ENCODE data around the gene HNRNPU.

Gene HNRNPU

DNA sequence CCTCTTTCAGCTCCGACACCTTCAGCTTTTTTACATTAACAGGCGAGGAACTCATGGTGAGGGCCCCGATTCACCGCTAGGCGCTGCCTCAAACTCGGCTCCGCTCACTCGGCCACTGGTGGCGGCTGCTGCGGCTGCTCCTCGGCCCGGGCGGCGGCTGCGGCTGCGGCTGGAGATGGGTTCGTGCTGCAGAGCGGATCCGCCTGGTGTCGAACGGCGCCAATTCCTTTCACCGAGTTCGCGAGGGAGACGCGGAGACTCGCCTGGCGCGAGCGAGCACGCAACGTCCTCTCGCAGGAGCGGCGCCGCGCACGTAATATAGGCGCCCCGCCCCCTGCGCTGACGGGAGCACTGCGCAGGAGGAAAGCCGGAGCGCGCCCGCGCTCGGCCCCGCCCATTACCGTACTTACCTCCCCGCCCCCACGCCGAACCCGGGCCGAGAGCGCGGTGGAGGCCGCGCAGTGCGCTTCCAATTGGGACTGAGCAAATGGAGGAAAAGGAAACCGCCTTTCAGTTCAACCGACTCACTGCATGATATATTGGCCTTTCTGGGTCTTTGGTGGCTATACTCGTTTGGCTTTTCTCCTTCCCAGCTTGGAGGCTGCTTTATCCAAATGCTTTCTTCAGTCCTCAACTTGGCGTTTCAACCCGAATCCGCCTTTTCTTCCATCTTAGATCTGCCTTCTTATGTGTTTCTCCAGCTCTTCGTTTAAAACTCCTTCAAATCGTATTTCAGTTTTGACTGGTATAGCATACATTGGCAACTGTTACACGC lies at the start of gene HNRNPU:
HNRNPU (minus strand) TSS at position 291 of the 775 bp plus-strand sequence; CDS start at position 55, 236 bp downstream.
- DNase-seq (ENCODE audit: low read depth in 2 of 2, low spot score in 1 of 2): peak; percentile 88 to 92

DNA sequence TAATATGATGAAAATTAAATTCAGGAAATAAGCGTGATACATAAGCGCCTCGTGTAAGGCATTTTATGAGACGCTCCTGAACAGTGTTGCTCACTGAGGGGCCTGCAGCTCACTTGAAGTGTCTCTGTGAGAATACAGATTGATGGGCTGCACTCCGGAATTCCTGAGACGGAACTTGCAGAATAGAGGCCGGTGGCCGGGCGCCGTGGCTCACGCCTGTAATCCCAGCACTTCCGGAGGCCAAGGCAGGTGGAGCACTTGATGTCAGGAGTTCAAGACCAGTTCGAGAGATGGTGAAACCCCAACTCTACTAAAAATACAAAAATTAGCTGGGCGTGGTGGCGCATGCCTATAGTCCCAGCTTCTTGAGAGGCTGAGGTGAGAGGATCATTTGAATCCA lies 49.5 kb upstream of the HNRNPU start:
- DNase-seq (ENCODE audit: low read depth in 2 of 2, low spot score in 1 of 2): no peak

DNA sequence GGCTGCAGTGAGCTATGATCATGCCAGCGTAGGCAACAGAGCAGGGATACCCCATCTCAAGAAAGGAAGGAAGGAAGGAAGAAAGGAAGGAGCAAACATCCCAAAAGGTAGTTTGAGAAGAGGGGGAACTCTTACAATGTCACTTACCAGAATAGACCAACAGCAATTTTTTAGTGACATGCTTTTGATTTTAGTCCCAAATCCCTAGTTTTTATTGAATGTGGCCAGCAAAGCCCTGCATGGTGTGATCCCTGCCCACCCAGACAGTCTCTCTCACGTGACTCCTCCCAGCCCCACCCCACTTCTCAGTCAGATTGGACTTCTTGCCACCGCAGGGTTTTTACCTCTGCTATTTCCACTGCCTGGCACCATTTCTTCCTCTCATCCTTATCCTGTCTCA lies 39.8 kb upstream of the HNRNPU start:
- DNase-seq (ENCODE audit: low read depth in 2 of 2, low spot score in 1 of 2): no peak

DNA sequence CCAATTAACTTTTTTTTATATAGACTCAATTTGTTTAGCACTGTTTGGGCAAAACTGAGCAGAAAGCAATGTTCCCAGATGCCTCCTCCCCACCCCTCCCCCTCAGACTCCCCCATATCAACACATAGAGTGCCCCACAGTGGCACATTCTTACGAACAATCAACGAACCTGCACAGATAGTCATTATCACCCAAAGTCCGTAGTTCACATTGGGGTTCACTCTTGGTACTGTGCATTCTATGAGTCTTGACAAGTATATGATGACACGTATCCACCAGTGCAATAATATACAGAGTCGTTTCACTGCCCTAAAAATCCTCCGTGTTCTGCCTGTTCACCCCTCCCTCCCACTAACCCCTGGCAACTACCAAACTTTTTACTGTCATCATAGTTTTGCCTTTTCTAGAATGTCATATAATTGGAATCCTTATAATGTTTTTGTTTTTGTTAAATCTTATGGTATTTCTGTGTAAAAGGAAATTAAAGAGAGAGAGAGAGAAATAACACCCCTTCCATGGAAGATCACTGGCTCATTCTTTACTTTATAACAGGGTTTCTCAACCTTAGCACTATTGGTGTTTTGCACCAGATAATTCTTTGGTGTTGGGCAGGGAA lies 37.2 kb upstream of the HNRNPU start:
- no peak for DNase-seq (ENCODE audit: low read depth in 2 of 2, low spot score in 1 of 2)

DNA sequence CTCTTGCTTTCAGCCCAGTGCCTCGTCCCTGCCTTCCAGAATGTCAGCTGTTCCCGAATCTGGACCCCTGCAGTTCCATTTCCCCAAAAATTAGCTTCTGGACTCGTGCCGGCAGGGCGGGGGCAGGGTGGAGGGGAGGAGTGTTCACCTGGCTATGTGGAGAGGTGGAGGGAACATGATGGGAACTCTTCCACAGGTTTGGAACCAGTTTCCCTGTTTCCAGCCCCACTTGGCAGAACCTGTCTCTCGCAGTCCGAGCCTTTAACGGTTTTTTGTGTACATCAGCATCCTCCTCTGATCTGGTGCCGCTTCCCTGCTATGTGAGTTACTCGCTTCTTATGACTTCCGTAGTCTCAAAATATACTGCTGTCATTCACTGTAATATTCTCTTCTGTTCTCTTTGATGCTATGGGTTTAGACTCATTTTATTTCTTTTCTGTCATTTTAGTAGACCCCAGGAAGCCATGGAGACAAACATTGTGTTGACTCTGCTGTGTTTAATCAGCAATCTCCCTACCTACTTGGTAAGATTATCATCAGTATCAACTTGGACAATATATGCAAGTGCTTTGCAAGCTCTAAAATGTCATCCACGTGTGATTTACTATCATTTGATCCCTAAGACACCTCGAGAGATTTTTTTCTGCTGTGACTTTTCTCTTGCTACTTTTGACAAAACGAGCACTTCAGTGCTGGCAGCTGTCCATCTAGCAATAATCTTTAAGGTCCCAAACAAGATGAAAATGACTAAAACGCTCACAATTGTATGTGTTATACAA lies 33.3 kb upstream of the HNRNPU start:
- no peak for DNase-seq (ENCODE audit: low read depth in 2 of 2, low spot score in 1 of 2)

DNA sequence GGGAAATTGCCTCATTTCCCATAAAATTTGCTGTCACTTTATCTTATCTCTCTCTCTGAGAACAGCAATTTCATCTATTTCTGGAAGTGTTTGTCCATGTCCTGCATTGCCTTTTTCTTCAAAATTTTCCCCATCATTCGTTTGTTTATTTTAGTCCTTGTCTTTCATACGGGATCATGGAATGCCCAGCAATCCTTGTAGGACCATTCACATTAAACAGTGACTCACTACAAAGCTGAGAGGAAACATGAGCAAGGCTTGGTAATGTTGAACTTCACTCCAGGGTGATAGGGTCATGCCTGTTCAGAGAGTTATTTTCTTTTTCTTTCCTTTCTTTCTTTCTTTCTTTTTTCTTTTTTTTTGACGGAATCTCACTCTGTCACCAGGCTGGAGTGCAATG lies 32.2 kb upstream of the HNRNPU start:
- no peak for DNase-seq (ENCODE audit: low read depth in 2 of 2, low spot score in 1 of 2)

DNA sequence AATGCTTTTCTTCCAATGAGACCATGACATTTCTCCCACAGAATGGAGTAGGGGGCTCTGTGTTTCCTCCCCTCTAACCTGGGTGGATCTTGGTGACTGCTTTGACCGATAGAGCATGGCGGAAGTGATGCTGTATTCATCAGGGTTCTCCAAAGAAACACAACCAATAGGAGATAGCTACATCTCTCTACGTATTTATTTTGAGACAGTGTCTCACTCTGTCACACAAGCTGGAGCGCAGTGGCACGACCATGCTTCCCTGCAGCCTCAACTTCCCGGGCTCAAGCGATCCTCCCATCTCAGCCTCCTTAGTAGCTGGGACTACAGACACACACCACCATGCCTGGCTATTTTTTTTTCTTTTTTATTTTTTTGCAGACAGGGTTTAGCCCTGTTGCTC lies 29.5 kb upstream of the HNRNPU start:
- no peak for DNase-seq (ENCODE audit: low read depth in 2 of 2, low spot score in 1 of 2)

DNA sequence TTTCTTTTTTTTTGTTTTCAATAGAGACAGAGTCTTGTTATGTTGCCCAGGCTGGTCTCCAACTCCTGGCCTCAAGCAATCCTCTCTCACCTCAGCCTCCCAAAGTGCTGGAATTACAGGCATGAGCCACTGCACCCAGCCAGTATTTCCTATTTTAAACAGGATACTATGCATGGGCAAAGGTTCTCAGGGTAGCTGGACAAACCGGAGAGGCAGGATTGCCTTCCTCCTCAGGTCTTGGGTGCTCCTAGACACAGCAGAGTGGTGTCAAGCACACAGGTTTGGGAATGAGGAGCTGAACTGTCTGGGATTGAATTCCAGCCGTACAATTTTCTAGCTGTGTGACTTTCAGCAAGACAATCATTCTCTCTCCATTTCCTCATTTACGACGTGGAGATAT lies 22.9 kb upstream of the HNRNPU start:
- DNase-seq (ENCODE audit: low read depth in 2 of 2, low spot score in 1 of 2): no peak

DNA sequence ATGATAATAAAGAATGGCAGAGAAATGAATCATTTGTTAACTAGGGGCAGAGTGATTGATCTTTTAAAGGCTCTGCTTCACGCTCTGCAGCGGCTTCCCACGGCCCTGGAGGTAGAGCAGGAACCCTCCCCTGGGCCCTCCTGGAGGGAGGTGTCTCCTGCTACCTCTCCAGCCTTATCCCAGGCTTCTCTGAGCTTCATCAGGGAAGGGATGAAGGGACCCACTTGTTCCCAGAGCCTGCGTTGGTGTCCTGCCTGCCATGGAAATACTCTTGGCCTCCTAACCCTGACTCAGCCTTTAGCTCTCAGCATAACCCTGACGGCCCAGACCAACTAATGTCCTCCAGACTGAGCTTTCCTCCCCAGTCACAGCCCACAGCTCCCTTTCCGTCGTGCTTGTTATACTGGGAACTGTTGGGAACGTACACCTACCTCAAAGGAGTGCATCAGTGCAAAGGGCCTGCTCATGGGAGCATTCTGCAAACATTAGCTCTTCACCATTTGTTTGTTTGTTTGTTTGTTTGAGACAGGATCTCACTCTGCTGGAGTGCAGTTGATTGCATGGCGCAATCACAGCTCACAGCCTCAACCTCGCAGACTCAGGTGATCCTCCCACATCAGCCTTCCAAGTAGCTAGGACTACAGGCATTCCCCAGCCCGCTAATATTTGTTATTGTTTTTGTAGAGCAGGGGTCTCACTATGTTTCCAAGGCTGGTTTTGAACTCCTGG lies 17.4 kb upstream of the HNRNPU start:
- no peak for DNase-seq (ENCODE audit: low read depth in 2 of 2, low spot score in 1 of 2)

DNA sequence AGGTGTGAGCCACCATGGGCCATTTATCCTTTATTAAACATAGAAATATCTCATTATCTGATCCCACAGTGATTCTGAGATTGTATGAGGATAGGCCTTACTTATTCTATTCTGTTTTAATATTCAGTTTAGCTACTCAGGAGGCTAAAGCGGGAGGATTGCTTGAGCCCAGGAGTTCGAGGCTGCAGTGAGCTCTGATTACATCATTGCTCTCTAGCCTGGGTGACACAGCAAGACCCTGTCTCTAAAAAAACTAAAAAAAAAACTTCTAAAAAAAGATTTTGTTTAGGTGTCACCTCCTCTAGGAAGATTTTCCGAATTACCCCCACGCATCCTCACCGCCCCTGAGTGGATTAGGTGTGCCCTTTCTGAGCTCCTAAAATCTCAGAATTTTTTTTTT lies 14.3 kb upstream of the HNRNPU start:
- DNase-seq (ENCODE audit: low read depth in 2 of 2, low spot score in 1 of 2): no peak

DNA sequence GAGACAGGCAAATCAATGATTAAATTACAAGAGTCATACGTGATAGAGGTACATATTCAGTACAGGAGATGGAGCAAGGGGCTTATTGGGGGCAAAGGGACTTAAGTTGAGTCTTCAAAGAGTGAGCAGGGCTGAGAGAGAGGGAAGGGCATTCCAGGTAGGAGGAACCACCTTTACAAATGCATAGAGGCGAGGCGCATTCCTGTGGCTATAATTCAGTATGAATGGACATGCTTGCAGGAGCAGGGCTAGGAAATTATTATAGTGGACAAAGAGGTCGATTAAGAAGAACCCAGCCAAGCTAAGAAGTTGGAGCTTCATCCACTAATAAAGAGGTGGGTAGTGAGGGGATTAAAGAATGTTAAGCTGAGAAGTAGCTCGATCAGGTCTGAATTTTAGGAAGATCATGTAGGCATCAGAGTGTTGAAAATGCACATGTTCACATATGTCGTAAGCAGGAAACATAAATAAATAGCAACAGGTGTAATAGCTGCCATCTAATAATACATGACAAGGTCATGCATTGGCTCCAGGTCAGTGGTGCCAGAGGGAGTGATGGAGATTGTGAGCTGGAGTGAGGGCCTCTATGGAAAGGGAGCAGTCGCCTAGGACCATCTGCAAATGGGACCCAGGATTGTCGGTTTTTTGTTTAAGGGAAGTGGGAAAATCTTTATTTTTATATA lies 12.0 kb upstream of the HNRNPU start:
- no peak for DNase-seq (ENCODE audit: low read depth in 2 of 2, low spot score in 1 of 2)

DNA sequence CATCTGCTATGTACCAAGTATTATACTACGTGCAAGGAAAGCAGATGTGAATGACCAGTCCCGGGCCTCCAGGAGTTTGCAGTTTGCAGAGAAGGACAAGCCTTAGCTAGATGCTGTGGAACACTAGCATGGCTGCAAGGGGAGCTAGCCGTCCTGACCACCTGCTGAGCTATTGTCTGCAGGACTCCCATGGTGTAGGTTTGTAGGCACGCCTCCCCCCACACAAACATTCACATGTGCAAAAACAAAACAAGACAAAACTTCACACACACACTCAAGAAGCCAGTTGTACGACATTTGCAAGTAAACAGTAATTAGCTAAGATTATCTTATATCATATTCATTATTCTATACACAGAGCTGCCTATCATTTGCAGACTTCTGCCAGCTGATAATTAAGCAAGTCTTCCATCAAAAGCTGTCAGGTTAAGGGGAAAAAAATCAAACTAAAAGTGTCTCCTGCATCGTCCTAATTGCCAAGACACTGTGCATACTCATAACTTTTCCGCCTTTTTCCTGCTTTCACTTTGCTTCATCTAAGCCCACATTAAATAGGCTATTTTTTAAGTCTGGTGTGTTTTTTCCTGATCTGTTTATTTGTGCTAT lies 10.7 kb upstream of the HNRNPU start:
- DNase-seq (ENCODE audit: low read depth in 2 of 2, low spot score in 1 of 2): no peak

DNA sequence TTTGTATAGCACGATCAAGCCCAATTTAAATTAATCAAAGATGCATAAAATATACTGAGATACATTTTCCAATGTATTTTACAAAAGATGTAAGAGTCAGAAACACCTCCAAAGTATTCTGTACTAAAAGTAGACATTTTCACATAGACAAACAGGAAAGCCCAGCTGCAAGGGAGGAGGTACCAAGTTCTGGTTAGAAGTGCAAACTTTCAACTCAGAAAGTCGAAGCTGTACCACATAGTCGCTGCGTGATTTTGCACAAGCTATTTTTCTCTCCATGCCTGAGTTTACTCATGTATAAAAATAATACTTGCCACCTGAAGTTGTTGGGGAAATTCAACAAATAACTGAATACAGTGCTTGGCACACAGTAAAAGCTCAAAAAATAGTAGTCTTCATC lies 5.6 kb upstream of the HNRNPU start:
- no peak for DNase-seq (ENCODE audit: low read depth in 2 of 2, low spot score in 1 of 2)

DNA sequence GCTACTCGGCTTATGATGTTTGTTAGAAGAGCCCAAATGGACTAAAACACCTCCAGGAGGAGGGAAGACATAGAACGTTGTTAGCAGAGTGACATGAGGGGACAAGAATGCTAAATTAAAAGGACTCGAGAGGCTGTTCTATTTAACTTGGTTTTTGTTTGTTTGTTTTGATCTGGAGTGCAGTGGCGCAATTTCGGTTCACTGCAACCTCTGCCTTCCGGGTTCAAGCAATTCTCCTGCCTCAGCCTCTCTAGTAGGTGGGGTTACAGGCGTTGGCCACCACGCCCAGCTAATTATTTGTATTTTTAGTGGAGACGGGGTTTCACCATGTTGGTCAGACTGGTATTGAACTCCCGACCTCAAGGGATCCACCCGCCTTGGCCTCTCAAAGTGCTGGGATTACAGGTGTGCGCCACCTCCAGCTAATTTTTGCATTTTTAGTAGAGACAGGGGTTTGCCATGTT lies 5.1 kb upstream of the HNRNPU start:
- DNase-seq (ENCODE audit: low read depth in 2 of 2, low spot score in 1 of 2): no peak

DNA sequence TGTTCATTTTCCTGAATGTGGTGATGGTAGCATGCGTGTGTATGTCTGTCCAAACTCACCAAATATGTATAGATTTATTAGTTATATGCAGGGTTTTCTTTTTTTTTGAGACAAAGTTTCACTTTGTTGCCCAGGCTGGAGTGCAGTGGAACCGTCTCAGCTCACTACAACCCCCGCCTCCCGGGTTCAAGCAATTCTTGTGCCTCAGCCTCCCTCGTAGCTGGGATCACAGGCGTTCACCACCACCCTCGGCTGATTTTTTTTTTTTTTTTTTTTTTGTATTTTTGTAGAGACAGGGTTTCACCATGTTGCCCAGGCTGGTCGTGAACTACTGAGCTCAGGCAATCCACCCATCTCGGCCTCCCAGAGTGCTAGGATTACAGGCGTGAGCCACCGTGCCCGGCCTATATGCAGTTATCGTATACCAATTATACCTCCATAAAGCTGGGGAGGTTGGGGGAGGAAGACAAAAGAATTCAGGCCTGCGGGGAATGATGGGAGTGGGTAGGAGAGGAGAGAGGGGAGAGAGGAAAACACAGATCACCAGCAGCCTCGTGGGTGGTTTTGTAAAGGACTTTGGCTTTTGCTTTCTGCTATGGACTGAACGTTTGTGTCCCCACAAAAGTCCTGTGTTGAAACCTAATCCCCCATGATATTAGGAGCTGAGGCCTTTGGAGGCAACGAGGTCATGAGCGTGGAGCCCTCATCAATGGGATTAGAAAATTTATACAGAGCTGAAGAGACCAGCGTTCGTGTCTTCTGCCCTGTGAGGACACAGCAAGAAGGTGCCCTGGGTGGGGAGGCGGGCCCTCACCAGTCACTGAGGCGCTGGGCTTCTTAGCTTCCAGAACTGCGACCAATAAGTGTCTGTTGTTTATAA lies 4.4 kb upstream of the HNRNPU start:
- DNase-seq (ENCODE audit: low read depth in 2 of 2, low spot score in 1 of 2): no peak

DNA sequence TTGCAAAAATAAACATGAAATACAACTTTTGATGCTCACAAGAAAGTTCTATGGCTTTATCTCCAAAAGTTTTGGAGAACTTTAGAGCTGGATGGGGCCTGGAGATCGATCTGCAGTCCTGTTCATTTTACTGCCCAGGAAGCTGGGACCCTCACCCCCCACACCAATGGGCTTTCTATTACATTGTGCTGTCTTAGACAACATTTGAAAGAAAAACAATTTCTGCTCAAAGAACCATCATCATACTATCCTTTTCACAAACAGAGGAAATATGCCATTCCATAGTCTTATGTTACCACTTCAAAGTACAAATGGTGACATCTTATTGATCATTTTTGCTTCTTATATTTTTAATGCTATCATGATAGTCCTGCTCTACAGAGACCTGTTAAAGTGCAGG lies 2.0 kb upstream of the HNRNPU start:
- no peak for DNase-seq (ENCODE audit: low read depth in 2 of 2, low spot score in 1 of 2)

DNA sequence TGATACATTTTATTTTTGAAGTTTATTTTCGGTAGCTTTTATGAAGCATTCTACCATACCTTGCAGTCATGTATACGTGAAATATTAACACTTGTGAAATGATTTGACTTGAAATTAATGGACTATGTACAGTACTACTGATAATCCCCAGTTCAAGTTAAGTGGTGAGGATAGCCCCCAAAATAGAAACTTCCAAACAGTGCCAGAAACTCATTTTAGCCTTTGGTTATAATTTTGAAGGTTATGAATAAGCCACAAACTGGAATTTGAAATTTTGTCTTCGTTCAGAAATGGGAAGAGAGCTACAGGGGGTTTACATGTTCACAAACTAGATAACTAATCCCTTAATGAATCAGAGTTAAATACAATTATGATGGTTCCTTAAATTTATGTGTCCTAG lies 1.5 kb upstream of the HNRNPU start:
- no peak for DNase-seq (ENCODE audit: low read depth in 2 of 2, low spot score in 1 of 2)

DNA sequence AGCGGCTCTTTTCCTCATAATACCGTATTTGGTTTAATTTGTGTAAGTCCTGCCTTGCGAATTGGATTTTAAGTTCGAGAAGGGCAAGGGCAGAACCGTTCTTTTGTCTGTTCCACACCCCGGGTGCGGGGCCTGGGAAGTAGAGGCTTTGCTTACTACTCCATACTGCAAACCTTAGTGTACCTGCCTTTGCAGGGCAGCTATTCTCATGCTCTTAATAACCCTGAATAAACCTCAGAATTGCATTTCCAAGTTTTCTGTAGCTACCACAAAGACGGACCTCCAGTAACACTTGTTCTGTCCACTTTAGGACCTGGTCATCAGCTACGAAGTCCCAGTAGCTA lies 657 bp upstream of the HNRNPU start:
- DNase-seq (ENCODE audit: low read depth in 2 of 2, low spot score in 1 of 2): no peak

DNA sequence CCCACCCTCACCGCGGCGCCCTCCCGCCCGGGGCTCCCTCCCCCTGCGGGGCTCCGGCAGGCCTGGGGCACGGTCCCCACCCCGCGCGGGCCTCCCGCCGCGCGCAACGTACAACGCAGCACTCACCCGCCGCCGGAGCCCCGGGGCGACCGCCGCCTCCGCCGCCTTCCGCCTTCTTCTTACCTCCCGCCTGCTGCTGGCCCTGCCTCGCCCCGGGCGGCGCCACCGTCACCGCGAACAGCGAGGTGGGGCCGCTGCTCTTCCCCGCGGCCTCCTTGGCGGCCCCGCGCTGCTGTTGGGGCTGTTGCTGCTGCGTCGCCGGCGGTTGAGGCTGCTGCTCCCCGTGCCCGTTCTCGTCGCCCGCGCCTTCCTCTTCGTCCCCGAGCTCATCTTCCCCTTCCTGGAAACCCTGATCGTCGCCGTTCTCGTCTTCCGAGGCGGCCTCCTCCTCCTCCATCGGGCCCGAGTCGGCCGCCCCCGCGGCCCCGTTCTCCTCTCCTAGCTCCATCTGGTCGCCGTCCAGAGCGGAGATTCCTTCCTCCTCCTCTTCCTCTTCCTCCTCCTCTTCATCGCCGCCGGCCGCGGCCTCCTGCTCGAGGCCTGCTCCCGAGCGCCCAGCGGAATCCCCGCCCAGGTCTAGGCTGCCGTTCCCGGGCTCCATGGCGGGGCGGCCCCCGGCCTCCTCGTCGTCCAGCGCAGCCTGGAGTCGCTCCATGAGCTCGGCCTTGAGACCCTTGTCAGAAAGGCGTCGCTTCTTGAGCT lies 671 bp downstream of the HNRNPU start:
- peak in 1 of 2 donors; percentile 11 for DNase-seq (ENCODE audit: low read depth in 2 of 2, low spot score in 1 of 2)

Measured in stimulated activated CD8-positive, alpha-beta memory T cell treated with anti-CD3 and anti-CD28 coated beads, Interleukin-4, amount 100 ng/mL, for 1 hour (primary cell).